Central memory CD8-positive, alpha-beta T cell (primary cell): ENCODE results near the gene UGT1A8.

ENCODE experiments used
- ATAC-seq: fragments of 150-1000 bp; cut with Tn5 transposase; replicated peaks from 2 replicates; pipeline ENCODE4 v1.10.0; 2022; ENCODE audit warnings: mild to moderate bottlenecking, moderate FRiP score, moderate number of reproducible peaks; ENCODE audit not compliant: poor library complexity, severe bottlenecking; ENCODE audit errors: extremely low read depth
- DNase-seq, 2 donors: peaks; one replicate each; pipeline ENCODE4 v3.0.0; 2021; ENCODE audit warnings: low spot score in 2 of 2
- H3K27ac Mint-ChIP-seq: one replicate; pipeline ENCODE4 v1.8.0; 2022; ENCODE audit warnings: low read depth, mild to moderate bottlenecking, moderate library complexity, mixed read lengths
- H3K27me3 Mint-ChIP-seq: one replicate; pipeline ENCODE4 v1.8.0; 2022; ENCODE audit warnings: mixed read lengths
- H3K36me3 Mint-ChIP-seq: one replicate; pipeline ENCODE4 v1.8.0; 2022; ENCODE audit warnings: mild to moderate bottlenecking, moderate library complexity, mixed read lengths; ENCODE audit not compliant: insufficient read depth
- H3K4me1 Mint-ChIP-seq: one replicate; pipeline ENCODE4 v1.8.0; 2022; ENCODE audit warnings: mixed read lengths
- H3K4me3 Mint-ChIP-seq: one replicate; pipeline ENCODE4 v1.8.0; 2022; ENCODE audit warnings: mild to moderate bottlenecking, moderate library complexity, mixed read lengths
- H3K9me3 Mint-ChIP-seq: one replicate; pipeline ENCODE4 v1.8.0; 2022; ENCODE audit warnings: mixed read lengths

Gene UGT1A8

DNA sequence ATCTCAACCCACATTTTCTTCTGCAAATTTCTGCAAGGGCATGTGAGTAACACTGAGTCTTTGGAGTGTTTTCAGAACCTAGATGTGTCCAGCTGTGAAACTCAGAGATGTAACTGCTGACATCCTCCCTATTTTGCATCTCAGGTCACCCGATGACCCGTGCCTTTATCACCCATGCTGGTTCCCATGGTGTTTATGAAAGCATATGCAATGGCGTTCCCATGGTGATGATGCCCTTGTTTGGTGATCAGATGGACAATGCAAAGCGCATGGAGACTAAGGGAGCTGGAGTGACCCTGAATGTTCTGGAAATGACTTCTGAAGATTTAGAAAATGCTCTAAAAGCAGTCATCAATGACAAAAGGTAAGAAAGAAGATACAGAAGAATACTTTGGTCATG, 150.6 kb downstream of the UGT1A8 start:
- no peak for ATAC-seq
- no peak for DNase-seq
- Mint-ChIP-seq H3K36me3 (no peaks in the 10 kb centered on the region), H3K4me1 (no peaks in the 10 kb centered on the region), H3K27ac (no peak overlapping the region), H3K9me3 (no peaks in the 10 kb centered on the region), H3K4me3 (no peak overlapping the region), H3K27me3 (peaks cover 73% of the 10 kb centered on the region)

DNA sequence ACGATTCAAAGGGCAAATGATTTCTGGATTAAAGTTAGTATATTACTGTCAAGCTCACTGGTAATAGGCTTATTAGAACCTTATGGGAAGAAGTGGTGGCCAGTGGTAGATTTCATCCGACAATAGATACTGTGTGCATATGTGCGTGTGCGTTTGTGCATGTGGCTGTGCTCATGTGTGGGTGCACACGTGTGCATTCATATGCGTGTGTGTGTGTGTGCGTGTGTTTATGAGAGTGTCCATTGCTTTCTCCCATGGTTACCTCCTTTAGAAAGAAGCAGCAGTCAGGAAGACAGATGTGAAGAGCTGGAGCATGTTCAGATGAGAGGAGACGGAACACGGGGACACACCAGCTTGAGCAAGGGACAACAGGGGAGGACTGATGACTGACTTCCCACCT, 151.8 kb downstream of the UGT1A8 start:
- no peak overlapping the region for H3K4me3 Mint-ChIP-seq
- no peaks in the 10 kb centered on the region for H3K36me3 Mint-ChIP-seq
- no peaks in the 10 kb centered on the region for H3K4me1 Mint-ChIP-seq
- DNase-seq (no peak), ATAC-seq (no peak)
- no peaks in the 10 kb centered on the region for H3K9me3 Mint-ChIP-seq
- no peak overlapping the region for H3K27ac Mint-ChIP-seq
- H3K27me3 Mint-ChIP-seq, result peaks cover 65% of the 10 kb centered on the region

DNA sequence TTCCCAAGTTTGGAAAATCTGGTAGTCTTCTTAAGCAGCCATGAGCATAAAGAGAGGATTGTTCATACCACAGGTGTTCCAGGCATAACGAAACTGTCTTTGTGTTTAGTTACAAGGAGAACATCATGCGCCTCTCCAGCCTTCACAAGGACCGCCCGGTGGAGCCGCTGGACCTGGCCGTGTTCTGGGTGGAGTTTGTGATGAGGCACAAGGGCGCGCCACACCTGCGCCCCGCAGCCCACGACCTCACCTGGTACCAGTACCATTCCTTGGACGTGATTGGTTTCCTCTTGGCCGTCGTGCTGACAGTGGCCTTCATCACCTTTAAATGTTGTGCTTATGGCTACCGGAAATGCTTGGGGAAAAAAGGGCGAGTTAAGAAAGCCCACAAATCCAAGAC, 154.7 kb downstream of the UGT1A8 start:
- Mint-ChIP-seq H3K27ac (no peak overlapping the region), H3K27me3 (peaks cover 71% of the 10 kb centered on the region)

DNA sequence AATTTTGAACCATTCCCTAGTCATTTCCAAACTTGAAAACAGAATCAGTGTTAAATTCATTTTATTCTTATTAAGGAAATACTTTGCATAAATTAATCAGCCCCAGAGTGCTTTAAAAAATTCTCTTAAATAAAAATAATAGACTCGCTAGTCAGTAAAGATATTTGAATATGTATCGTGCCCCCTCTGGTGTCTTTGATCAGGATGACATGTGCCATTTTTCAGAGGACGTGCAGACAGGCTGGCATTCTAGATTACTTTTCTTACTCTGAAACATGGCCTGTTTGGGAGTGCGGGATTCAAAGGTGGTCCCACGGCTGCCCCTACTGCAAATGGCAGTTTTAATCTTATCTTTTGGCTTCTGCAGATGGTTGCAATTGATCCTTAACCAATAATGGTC, 155.2 kb downstream of the UGT1A8 start:
- no peak overlapping the region for H3K4me3 Mint-ChIP-seq
- H3K27ac Mint-ChIP-seq, result no peak overlapping the region
- H3K4me1 Mint-ChIP-seq, result no peaks in the 10 kb centered on the region
- H3K9me3 Mint-ChIP-seq, result peaks cover 4% of the 10 kb centered on the region
- peaks cover 71% of the 10 kb centered on the region for H3K27me3 Mint-ChIP-seq
- DNase-seq (no peak), ATAC-seq (no peak)
- no peaks in the 10 kb centered on the region for H3K36me3 Mint-ChIP-seq

More for the DNA sequence above, 154.7 kb downstream of the UGT1A8 start:
- Mint-ChIP-seq H3K9me3 (peaks cover 4% of the 10 kb centered on the region), H3K4me3 (no peak overlapping the region), H3K4me1 (no peaks in the 10 kb centered on the region), H3K36me3 (no peaks in the 10 kb centered on the region)
- no peak for DNase-seq
- ATAC-seq, result no peak

DNA sequence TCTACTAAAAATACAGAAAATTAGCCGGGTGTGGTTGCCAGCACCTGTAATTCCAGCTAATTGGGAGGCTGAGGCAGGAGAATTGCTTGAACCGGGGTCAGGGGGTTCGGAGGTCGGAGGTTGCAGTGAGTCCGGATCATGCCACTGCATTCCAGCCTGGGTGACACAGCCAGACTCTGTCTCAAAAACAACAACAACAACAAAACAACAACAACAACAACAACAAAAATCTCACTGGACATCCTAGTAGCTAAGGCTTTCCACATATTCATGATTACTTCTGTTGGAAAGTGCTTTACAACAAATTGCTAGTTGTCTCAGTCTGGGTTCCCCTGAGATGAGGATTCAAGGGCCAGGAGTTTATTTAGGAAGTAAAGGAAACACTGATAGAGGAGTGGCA, 156.4 kb downstream of the UGT1A8 start:
- no peak overlapping the region for H3K4me3 Mint-ChIP-seq
- H3K27ac Mint-ChIP-seq, result no peak overlapping the region
- H3K9me3 Mint-ChIP-seq, result peaks cover 4% of the 10 kb centered on the region
- ATAC-seq (no peak), DNase-seq (no peak)
- peaks cover 77% of the 10 kb centered on the region for H3K27me3 Mint-ChIP-seq
- no peaks in the 10 kb centered on the region for H3K36me3 Mint-ChIP-seq
- no peaks in the 10 kb centered on the region for H3K4me1 Mint-ChIP-seq

DNA sequence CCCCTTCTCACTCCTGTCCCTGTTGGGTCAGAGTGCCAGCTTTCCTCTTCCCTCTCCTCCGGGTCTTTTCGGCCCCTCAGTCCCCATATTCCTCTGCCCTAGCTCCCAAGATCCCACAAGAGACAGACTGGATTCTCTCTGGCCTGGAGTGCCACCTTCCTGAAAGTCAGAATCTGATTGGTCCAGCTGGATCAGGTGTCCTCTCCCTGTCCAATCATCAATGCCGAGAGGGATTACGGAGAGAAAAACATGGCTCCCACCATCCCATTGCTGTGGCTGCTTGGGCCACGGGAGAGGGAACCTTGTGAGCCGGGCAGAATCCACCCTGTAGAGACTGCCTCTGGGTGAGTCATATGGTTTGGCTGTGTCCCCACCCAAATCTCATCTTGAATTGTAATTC, 158.0 kb downstream of the UGT1A8 start:
- DNase-seq, result no peak
- Mint-ChIP-seq H3K4me3 (no peak overlapping the region), H3K36me3 (no peaks in the 10 kb centered on the region), H3K27me3 (peaks cover 77% of the 10 kb centered on the region), H3K9me3 (peaks cover 4% of the 10 kb centered on the region), H3K4me1 (no peaks in the 10 kb centered on the region), H3K27ac (no peak overlapping the region)
- ATAC-seq, result no peak

DNA sequence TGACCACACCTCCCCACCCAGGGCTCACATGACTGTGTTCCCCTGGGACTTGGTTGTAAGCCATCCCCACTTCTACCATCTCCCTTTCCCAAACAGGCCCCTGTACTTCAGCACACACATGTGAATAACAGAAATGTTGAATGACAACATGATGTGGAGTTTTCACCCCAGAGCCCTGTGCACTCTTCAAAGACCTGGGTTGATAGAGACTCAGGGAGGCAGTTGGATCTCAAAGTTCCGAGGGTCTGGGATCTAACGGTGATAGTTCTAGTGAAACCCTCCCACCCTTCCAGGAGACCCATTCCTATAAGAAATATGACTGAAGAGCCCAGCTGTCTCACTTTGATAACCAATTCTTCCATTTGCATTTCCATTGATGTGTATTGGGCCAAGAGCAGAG, 160.6 kb downstream of the UGT1A8 start, which contains the start of gene MROH2A:
MROH2A (plus strand) TSS at position 301 of the 400 bp plus-strand sequence. CDS start 1,029 bp downstream, outside the sequence.
- no peak within 1 kb of the TSS for H3K27ac Mint-ChIP-seq
- no peaks in the 10 kb centered on the region for H3K36me3 Mint-ChIP-seq
- H3K4me1 Mint-ChIP-seq, result no peaks in the 10 kb centered on the region
- ATAC-seq (no peak), DNase-seq (no peak)
- H3K9me3 Mint-ChIP-seq, result peaks cover 4% of the 10 kb centered on the region
- peaks cover 88% of the 10 kb centered on the region for H3K27me3 Mint-ChIP-seq
- H3K4me3 Mint-ChIP-seq, result no peak within 1 kb of the TSS

DNA sequence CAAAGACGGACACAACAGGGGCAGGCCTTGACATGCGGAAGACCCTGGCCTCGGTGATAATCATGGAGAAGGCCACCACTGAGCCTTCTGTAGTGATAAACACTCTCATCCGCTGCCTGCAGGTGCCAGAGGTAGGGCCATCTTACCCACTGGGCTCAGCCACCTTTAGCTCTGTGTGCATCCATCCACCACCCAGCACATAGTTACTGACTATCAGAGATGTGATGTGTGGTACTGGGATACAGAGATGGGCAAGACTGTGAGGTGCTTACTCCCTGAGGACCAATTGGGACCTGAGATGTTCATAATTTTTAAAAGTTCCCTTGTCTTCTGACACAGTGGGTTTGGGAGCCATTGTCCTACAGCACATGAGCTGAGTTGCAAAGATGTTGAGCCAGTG, 162.3 kb downstream of the UGT1A8 start:
- DNase-seq (no peak), ATAC-seq (no peak)
- H3K27ac Mint-ChIP-seq, result no peak overlapping the region
- no peak overlapping the region for H3K4me3 Mint-ChIP-seq
- no peaks in the 10 kb centered on the region for H3K36me3 Mint-ChIP-seq
- peaks cover 93% of the 10 kb centered on the region for H3K27me3 Mint-ChIP-seq
- H3K4me1 Mint-ChIP-seq, result no peaks in the 10 kb centered on the region
- H3K9me3 Mint-ChIP-seq, result peaks cover 4% of the 10 kb centered on the region

DNA sequence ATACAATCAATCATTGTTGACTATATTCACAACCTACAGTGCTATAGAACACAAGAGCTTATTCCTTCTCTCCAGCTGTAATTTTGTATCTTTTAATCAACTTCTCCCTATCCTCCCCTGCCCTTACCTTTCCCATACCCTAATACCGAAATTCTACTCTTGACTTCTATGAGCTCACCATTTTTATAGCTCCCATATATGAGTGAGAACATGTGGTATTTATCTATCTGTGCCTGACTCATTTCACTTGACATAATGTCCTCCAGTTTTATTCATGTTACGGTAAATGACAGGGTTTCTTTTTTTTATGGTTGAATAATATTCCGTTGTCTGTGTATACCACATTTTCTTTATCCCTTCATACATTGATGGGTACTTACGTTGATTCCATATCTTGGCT, 163.3 kb downstream of the UGT1A8 start:
- Mint-ChIP-seq H3K36me3 (no peaks in the 10 kb centered on the region), H3K27ac (no peak overlapping the region), H3K4me1 (no peaks in the 10 kb centered on the region), H3K27me3 (peaks cover 90% of the 10 kb centered on the region), H3K9me3 (peaks cover 4% of the 10 kb centered on the region), H3K4me3 (no peak overlapping the region)
- no peak for DNase-seq
- no peak for ATAC-seq

DNA sequence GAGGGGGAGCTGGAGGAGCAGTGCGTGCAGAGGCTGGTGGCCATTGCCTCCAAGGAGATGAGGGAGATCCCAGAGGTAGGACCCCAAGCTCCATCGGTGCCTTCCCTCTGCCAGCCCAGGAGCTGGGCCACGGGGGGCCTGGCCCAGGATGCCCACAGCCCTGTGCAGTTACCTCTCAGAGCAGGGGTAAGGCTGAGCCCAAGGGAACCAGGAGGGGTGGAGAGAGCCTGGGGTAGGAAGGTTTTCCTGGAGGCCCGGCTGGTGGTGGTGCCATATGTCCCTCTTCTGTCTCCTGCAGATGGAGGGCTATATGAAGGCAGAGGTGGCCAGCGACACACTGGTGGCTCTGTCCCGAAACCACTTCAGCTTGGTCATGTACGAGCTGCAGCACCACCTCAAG, 172.1 kb downstream of the UGT1A8 start:
- Mint-ChIP-seq H3K27me3 (peaks cover 55% of the 10 kb centered on the region), H3K4me1 (no peaks in the 10 kb centered on the region), H3K4me3 (no peak overlapping the region), H3K9me3 (no peaks in the 10 kb centered on the region), H3K36me3 (no peaks in the 10 kb centered on the region), H3K27ac (no peak overlapping the region)
- ATAC-seq, result no peak
- no peak for DNase-seq

DNA sequence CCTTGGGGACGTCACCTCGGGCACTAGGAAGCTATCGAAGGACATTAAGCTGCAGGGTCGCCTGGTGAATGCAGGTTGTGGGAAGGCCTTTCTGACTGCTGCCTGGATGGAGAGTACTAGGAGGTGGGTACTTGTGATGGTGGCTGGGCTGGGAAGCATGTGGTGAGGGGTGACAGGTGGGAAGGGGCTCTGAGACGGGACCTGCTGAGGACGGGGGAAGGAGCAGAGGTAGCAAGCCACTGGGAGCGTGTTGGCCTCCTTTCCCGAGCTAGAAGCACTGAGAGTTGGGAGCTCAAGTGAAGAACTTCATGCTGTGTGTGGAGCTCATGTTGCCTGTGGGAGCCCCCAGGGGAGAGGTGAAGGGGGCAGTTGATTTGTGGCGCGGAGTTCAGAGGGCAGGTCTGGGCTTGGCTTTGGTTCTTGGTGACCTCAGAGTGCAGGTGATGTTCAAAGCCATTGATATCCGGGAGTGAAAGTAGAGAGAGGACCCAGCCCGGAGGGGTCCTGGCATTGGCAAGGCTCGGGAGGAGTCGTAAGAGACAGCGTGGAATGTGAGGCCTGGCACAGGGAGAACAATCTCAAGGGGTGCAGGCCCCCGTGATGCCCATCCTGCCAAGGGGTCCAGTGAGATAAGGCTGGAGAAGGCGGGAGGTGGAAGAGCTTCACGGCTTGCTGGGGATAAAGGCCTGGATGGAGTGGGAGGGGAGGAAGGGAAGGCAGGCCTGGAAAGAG, 173.9 kb downstream of the UGT1A8 start:
- Mint-ChIP-seq H3K9me3 (no peaks in the 10 kb centered on the region), H3K4me1 (no peaks in the 10 kb centered on the region), H3K27ac (no peak overlapping the region), H3K36me3 (no peaks in the 10 kb centered on the region), H3K27me3 (peaks cover 42% of the 10 kb centered on the region), H3K4me3 (no peak overlapping the region)
- ATAC-seq, result no peak
- no peak for DNase-seq

DNA sequence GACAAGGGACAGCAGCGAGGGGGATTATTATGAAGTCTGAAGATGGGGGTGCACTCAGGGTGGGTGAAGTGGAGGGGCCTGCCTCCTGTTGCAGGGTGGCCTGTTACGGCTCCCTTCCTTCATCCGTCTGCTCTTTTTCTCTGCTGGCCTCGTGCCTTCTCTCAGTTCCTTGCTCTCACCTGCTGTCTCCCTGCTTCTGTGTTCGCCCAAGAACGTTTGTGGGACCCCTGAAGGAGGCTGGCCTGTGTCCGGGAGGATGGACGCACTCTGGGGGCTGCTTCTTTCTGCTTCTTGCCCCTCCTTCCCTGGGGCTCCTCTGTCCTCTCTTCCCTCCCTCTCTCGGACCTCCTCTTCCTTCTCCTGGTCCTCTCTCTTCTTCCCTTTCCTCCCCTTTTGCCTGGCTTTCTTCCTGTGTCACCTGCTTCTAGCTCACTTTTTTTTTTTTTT, 174.5 kb downstream of the UGT1A8 start:
- H3K27me3 Mint-ChIP-seq, result peaks cover 37% of the 10 kb centered on the region
- no peak overlapping the region for H3K27ac Mint-ChIP-seq
- H3K4me1 Mint-ChIP-seq, result no peaks in the 10 kb centered on the region
- no peaks in the 10 kb centered on the region for H3K9me3 Mint-ChIP-seq
- H3K36me3 Mint-ChIP-seq, result no peaks in the 10 kb centered on the region
- no peak for DNase-seq
- ATAC-seq, result no peak
- no peak overlapping the region for H3K4me3 Mint-ChIP-seq

DNA sequence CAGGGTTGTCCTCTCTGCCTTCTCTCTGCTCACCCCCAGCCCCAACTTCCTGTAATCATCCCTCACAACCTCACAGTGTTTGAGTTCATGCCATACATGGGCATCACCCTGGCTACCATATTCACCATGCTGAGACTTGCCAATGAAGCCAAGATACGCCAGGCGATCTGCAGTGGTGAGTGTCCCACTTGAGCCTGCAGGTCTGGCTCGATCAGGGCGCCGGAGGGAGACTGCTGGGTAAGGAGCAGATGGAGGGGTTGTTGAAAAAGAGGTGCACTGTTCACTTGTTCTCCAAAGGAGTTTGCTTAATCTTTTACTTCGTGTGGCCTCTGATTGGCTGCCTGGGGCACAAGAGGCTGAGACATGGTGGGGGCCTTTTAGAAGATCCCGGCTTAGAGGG, 175.3 kb downstream of the UGT1A8 start:
- no peaks in the 10 kb centered on the region for H3K9me3 Mint-ChIP-seq
- H3K4me3 Mint-ChIP-seq, result no peak overlapping the region
- no peak for ATAC-seq
- DNase-seq, result no peak
- no peak overlapping the region for H3K27ac Mint-ChIP-seq
- H3K4me1 Mint-ChIP-seq, result no peaks in the 10 kb centered on the region
- H3K27me3 Mint-ChIP-seq, result peaks cover 37% of the 10 kb centered on the region
- no peaks in the 10 kb centered on the region for H3K36me3 Mint-ChIP-seq
